ENCODE data around the gene TLE4.

The TLE4 gene

GRCh38 chr9:79559495-79560181 is 12.1 kb upstream of the TLE4 start:
- Histone ChIP-seq H3K9ac (ENCODE audit: low read length) (no peak overlapping the region), H3K4me3 (ENCODE audit: low read length) (no peak overlapping the region)

GRCh38 chr9:79562749-79563386 is 8.9 kb upstream of the TLE4 start:
- H3K9me3 ChIP-seq (ENCODE audit: control insufficient read depth, low read length): no peaks in the 10 kb centered on the region
- no peak overlapping the region for H3K4me3 ChIP-seq (ENCODE audit: low read length)
- no peak overlapping the region for H3K9ac ChIP-seq (ENCODE audit: low read length)
- H3K36me3 ChIP-seq (ENCODE audit: control insufficient read depth, insufficient read depth, low read length, severe bottlenecking): no peaks in the 10 kb centered on the region
- DNase-seq (ENCODE audit: low read depth): no peak
- no peaks in the 10 kb centered on the region for H3K4me1 ChIP-seq (ENCODE audit: control insufficient read depth, insufficient read depth, low read length)
- H3K27me3 ChIP-seq (replicated peaks; ENCODE audit: control insufficient read depth, insufficient read depth, low read length): peaks cover 26% of the 10 kb centered on the region

More at GRCh38 chr9:79559495-79560181, 12.1 kb upstream of the TLE4 start:
- Histone ChIP-seq H3K27me3 (replicated peaks; ENCODE audit: control insufficient read depth, insufficient read depth, low read length) (peaks cover 2% of the 10 kb centered on the region), H3K9me3 (ENCODE audit: control insufficient read depth, low read length) (no peaks in the 10 kb centered on the region), H3K36me3 (ENCODE audit: control insufficient read depth, insufficient read depth, low read length, severe bottlenecking) (no peaks in the 10 kb centered on the region), H3K4me1 (ENCODE audit: control insufficient read depth, insufficient read depth, low read length) (no peaks in the 10 kb centered on the region)
- no peak for DNase-seq (ENCODE audit: low read depth)

GRCh38 chr9:79564105-79564504 is 7.7 kb upstream of the TLE4 start:
- H3K27me3 ChIP-seq (replicated peaks; ENCODE audit: control insufficient read depth, insufficient read depth, low read length): peaks cover 26% of the 10 kb centered on the region
- no peaks in the 10 kb centered on the region for H3K36me3 ChIP-seq (ENCODE audit: control insufficient read depth, insufficient read depth, low read length, severe bottlenecking)
- H3K4me3 ChIP-seq (ENCODE audit: low read length): no peak overlapping the region
- no peaks in the 10 kb centered on the region for H3K9me3 ChIP-seq (ENCODE audit: control insufficient read depth, low read length)
- H3K9ac ChIP-seq (ENCODE audit: low read length): no peak overlapping the region
- no peak for DNase-seq (ENCODE audit: low read depth)
- no peaks in the 10 kb centered on the region for H3K4me1 ChIP-seq (ENCODE audit: control insufficient read depth, insufficient read depth, low read length)

- no peak for DNase-seq (ENCODE audit: low read depth)
- Histone ChIP-seq H3K36me3 (ENCODE audit: control insufficient read depth, insufficient read depth, low read length, severe bottlenecking) (no peaks in the 10 kb centered on the region), H3K9me3 (ENCODE audit: control insufficient read depth, low read length) (no peaks in the 10 kb centered on the region), H3K9ac (ENCODE audit: low read length) (no peak overlapping the region), H3K27me3 (replicated peaks; ENCODE audit: control insufficient read depth, insufficient read depth, low read length) (peaks cover 26% of the 10 kb centered on the region), H3K4me3 (ENCODE audit: low read length) (no peak overlapping the region), H3K4me1 (ENCODE audit: control insufficient read depth, insufficient read depth, low read length) (peaks cover 4% of the 10 kb centered on the region)
Measured at GRCh38 chr9:79565245-79565644, 6.5 kb upstream of the TLE4 start.

- H3K27me3 ChIP-seq (replicated peaks; ENCODE audit: control insufficient read depth, insufficient read depth, low read length): peaks cover 26% of the 10 kb centered on the region
- H3K4me1 ChIP-seq (ENCODE audit: control insufficient read depth, insufficient read depth, low read length): peaks cover 6% of the 10 kb centered on the region
- no peaks in the 10 kb centered on the region for H3K36me3 ChIP-seq (ENCODE audit: control insufficient read depth, insufficient read depth, low read length, severe bottlenecking)
- H3K9ac ChIP-seq (ENCODE audit: low read length): no peak overlapping the region
- no peak overlapping the region for H3K4me3 ChIP-seq (ENCODE audit: low read length)
- H3K9me3 ChIP-seq (ENCODE audit: control insufficient read depth, low read length): no peaks in the 10 kb centered on the region
- DNase-seq (ENCODE audit: low read depth): no peak
Measured at GRCh38 chr9:79567671-79568098, 4.1 kb upstream of the TLE4 start.

- H3K4me3 ChIP-seq (ENCODE audit: low read length): no peak overlapping the region
- no peaks in the 10 kb centered on the region for H3K9me3 ChIP-seq (ENCODE audit: control insufficient read depth, low read length)
- peaks cover 6% of the 10 kb centered on the region for H3K4me1 ChIP-seq (ENCODE audit: control insufficient read depth, insufficient read depth, low read length)
- H3K36me3 ChIP-seq (ENCODE audit: control insufficient read depth, insufficient read depth, low read length, severe bottlenecking): no peaks in the 10 kb centered on the region
- no peak for DNase-seq (ENCODE audit: low read depth)
- peaks cover 26% of the 10 kb centered on the region for H3K27me3 ChIP-seq (replicated peaks; ENCODE audit: control insufficient read depth, insufficient read depth, low read length)
- H3K9ac ChIP-seq (ENCODE audit: low read length): no peak overlapping the region
Measured at GRCh38 chr9:79568337-79569101, 3.2 kb upstream of the TLE4 start.

- DNase-seq (ENCODE audit: low read depth): peak; percentile 59
- peaks cover 13% of the 10 kb centered on the region for H3K4me1 ChIP-seq (ENCODE audit: control insufficient read depth, insufficient read depth, low read length)
- H3K9me3 ChIP-seq (ENCODE audit: control insufficient read depth, low read length): no peaks in the 10 kb centered on the region
- H3K9ac ChIP-seq (ENCODE audit: low read length): peak overlapping the region; percentile 75
- H3K36me3 ChIP-seq (ENCODE audit: control insufficient read depth, insufficient read depth, low read length, severe bottlenecking): no peaks in the 10 kb centered on the region
- peak overlapping the region; percentile 93 for H3K4me3 ChIP-seq (ENCODE audit: low read length)
- peaks cover 23% of the 10 kb centered on the region for H3K27me3 ChIP-seq (replicated peaks; ENCODE audit: control insufficient read depth, insufficient read depth, low read length)
Measured at GRCh38 chr9:79569814-79570447, 1.8 kb upstream of the TLE4 start.

- Histone ChIP-seq H3K4me3 (ENCODE audit: low read length) (peak overlapping the region; percentile 93), H3K36me3 (ENCODE audit: control insufficient read depth, insufficient read depth, low read length, severe bottlenecking) (no peaks in the 10 kb centered on the region), H3K9ac (ENCODE audit: low read length) (peak overlapping the region; percentile 75), H3K9me3 (ENCODE audit: control insufficient read depth, low read length) (no peaks in the 10 kb centered on the region), H3K27me3 (replicated peaks; ENCODE audit: control insufficient read depth, insufficient read depth, low read length) (peaks cover 15% of the 10 kb centered on the region), H3K4me1 (ENCODE audit: control insufficient read depth, insufficient read depth, low read length) (peaks cover 13% of the 10 kb centered on the region)
- DNase-seq (ENCODE audit: low read depth): peak; percentile 75
Measured at GRCh38 chr9:79570448-79571308, 1.1 kb upstream of the TLE4 start.

GRCh38 chr9:79572032-79572607 is 355 bp downstream of the TLE4 start:
- Histone ChIP-seq H3K9me3 (ENCODE audit: control insufficient read depth, low read length) (no peaks in the 10 kb centered on the region), H3K4me3 (ENCODE audit: low read length) (peak overlapping the region; percentile 94), H3K4me1 (ENCODE audit: control insufficient read depth, insufficient read depth, low read length) (peaks cover 13% of the 10 kb centered on the region), H3K27me3 (replicated peaks; ENCODE audit: control insufficient read depth, insufficient read depth, low read length) (peaks cover 1% of the 10 kb centered on the region), H3K9ac (ENCODE audit: low read length) (peak overlapping the region; percentile 90), H3K36me3 (ENCODE audit: control insufficient read depth, insufficient read depth, low read length, severe bottlenecking) (no peaks in the 10 kb centered on the region)
- DNase-seq (ENCODE audit: low read depth): peak; percentile 86

Data from adipocyte (in vitro differentiated cells).